K562 (cell line): ENCODE results near the gene SND1. TPM values are rescaled to one million over a fixed set of nuclear protein-coding genes. Genes with fewer than 3 reads are reported as not detected.
A peak's percentile ranks its signal among the peaks of the same experiment; 100 is the strongest.

ENCODE experiments used
- ATAC-seq: fragments of 200-7000 bp; cut with Tn5 transposase; 3 replicates; pipeline ENCODE4 v1.9.1; 2020; ENCODE audit warnings: moderate library complexity
- BruUV-seq: library from RNA; stranded (reverse); fragments of 400-500 nt; replicated peaks from 2 replicates; lab custom pipeline; 2021; lab: Mats Ljungman, UMichigan
- CTCF ChIA-PET: fragments of 300-600 bp; formaldehyde crosslinking; extraction: SDS; loops from one replicate; lab custom pipeline; 2021; ENCODE audit warnings: low intra/inter-chr PET ratio; lab: Yijun Ruan, JAX
- POLR2A ChIA-PET: fragments of 300-600, 350-650 bp; sonication (Branson Sonifier 250); formaldehyde crosslinking; extraction: SDS; loops from one replicate; lab custom pipeline; 2021; ENCODE audit warnings: antibody characterized with exemption, inconsistent platforms; lab: Yijun Ruan, JAX
- DNase-seq, 4 experiments: peaks; one replicate each; pipeline versions ENCODE4 v3.0.0 to v3.0.0-alpha.2; 2011 to 2018; ENCODE audit warnings: low spot score in 3 of 4, mixed read lengths in 3 of 4; ENCODE audit errors: extremely low read depth in 1 of 4
- FAIRE-seq: peaks from 2 replicates; lab custom pipeline; 2011; peaks lifted over from hg19 to GRCh38; lab: Jason Lieb, UNC
- H2AFZ ChIP-seq: 2 replicates; pipeline ENCODE4 v1.6.0; 2011; ENCODE audit warnings: low read depth, low read length, control low read depth, inconsistent platforms
- H3K27ac ChIP-seq: fragments of 200-600 bp; 3 replicates; pipeline ENCODE4 v1.8.0; 2011; ENCODE audit warnings: low read depth, mild to moderate bottlenecking, control low read depth, inconsistent platforms, low read length, moderate library complexity, mixed read lengths; ENCODE audit errors: extremely low read depth
- H3K27me3 ChIP-seq, 2 experiments: fragments of 300-600 bp in 1 of 2; 2 replicates in 1 of 2; 3 replicates in 1 of 2; pipeline versions ENCODE4 v1.6.0 to v1.8.0; 2011; ENCODE audit warnings: inconsistent platforms in 2 of 2, low read length in 2 of 2, mild to moderate bottlenecking in 1 of 2, mixed read lengths in 1 of 2, moderate library complexity in 1 of 2; ENCODE audit not compliant: control insufficient read depth in 2 of 2, insufficient read depth in 2 of 2
- H3K36me3 ChIP-seq: fragments of 300-600 bp; 3 replicates; pipeline ENCODE4 v1.8.0; 2011; ENCODE audit warnings: mild to moderate bottlenecking, low read length, inconsistent platforms; ENCODE audit not compliant: control insufficient read depth, insufficient read depth
- H3K4me1 ChIP-seq, 2 experiments: fragments of 200-600 bp in 1 of 2; replicated peaks in 1 of 2; 2 replicates in 1 of 2; 3 replicates in 1 of 2; pipeline versions ENCODE4 v1.5.1 to v1.8.0; 2011; ENCODE audit warnings: inconsistent platforms in 2 of 2, low read length in 2 of 2, mild to moderate bottlenecking in 1 of 2, mixed read lengths in 1 of 2, moderate library complexity in 1 of 2; ENCODE audit not compliant: control insufficient read depth in 2 of 2, insufficient read depth in 2 of 2
- H3K4me2 ChIP-seq: 2 replicates; pipeline ENCODE4 v1.6.1; 2011; ENCODE audit warnings: low read length, control low read depth, inconsistent platforms, mixed read lengths; ENCODE audit not compliant: insufficient read depth
- H3K4me3 ChIP-seq: fragments of 200-600 bp; sonication (generic), shearing (Covaris generic); 2 replicates; pipeline ENCODE4 v1.5.1; 2016; ENCODE audit warnings: control low read depth, inconsistent platforms
- H3K79me2 ChIP-seq: fragments of 200-600 bp; 3 replicates; pipeline ENCODE4 v1.8.0; 2011; ENCODE audit warnings: low read length, inconsistent platforms; ENCODE audit not compliant: control insufficient read depth, insufficient read depth
- H3K9ac ChIP-seq, 2 experiments: 2 replicates each; pipeline versions ENCODE4 v1.6.0 to v1.6.1; 2011; ENCODE audit warnings: low read depth in 2 of 2, low read length in 2 of 2, control low read depth in 1 of 2, inconsistent platforms in 1 of 2, mild to moderate bottlenecking in 1 of 2, mixed read lengths in 1 of 2; ENCODE audit not compliant: insufficient read depth in 1 of 2
- H3K9me1 ChIP-seq: one replicate; pipeline ENCODE4 v1.6.0; 2011; ENCODE audit warnings: inconsistent platforms, mild to moderate bottlenecking, low read length, moderate library complexity; ENCODE audit not compliant: control insufficient read depth, insufficient read depth
- H3K9me3 ChIP-seq: replicated peaks from 2 replicates; pipeline ENCODE4 v1.5.1; 2011; ENCODE audit warnings: low read depth, low read length, inconsistent platforms; ENCODE audit not compliant: control insufficient read depth, insufficient read depth
- H4K20me1 ChIP-seq: replicated peaks from 2 replicates; pipeline ENCODE4 v1.6.1; 2011; ENCODE audit warnings: low read length, inconsistent platforms, mixed read lengths; ENCODE audit not compliant: control insufficient read depth, insufficient read depth
- ATF3 ChIP-seq, 2 experiments: fragments of 450-650 bp in 1 of 2; sonication (generic) in 1 of 2; formaldehyde crosslinking in 1 of 2; IDR thresholded peaks in 1 of 2; conservative IDR thresholded peaks in 1 of 2; 2 replicates each; pipeline versions ENCODE4 v1.6.1 to v1.8.1; 2016 to 2023; ENCODE audit warnings: mild to moderate bottlenecking in 2 of 2, moderate library complexity in 2 of 2, inconsistent platforms in 1 of 2, missing genetic modification reagents in 1 of 2
- ETV5 ChIP-seq: sonication (generic); formaldehyde crosslinking; IDR thresholded peaks from 2 replicates; pipeline ENCODE4 v1.4.0; 2020; ENCODE audit warnings: low read depth, mild to moderate bottlenecking, missing genetic modification reagents
- NBN ChIP-seq: fragments of 450-650 bp; IDR thresholded peaks from 2 replicates; pipeline ENCODE4 v1.6.1; 2016; ENCODE audit warnings: low read depth, mild to moderate bottlenecking
- WGBS: fragments of 100-300 bp; shearing (Covaris generic); methylation state at CpG from one replicate; pipeline ENCODE4 v1.1.6; 2016; ENCODE audit warnings: low coverage, mixed read lengths; ENCODE audit not compliant: insufficient coverage; ENCODE audit errors: missing lambda C conversion rate; 5-methylcytosine and 5-hydroxymethylcytosine counted together
- in situ Hi-C: fragments of 300-500 bp; cut with MboI; formaldehyde crosslinking; loops from 4 replicates; pipeline ENCODE4 v1.15.0; 2018; ENCODE audit warnings: inconsistent platforms, mixed read lengths
- intact Hi-C: fragments of 100-400 bp; cut with micrococcal nuclease; formaldehyde crosslinking; loops from 2 replicates; pipeline ENCODE4 v1.14.2; 2022
- polyA plus RNA-seq, 8 experiments: library from polyadenylated mRNA; depleted of rRNA in 4 of 8; stranded (reverse) in 5 of 8; unstranded in 3 of 8; fragments of >200 nt; fragmentation: Nextera tagmentation in 2 of 8; fragmentation: Illumina TruSeq in 1 of 8; extraction: Ambion mirVana in 2 of 8; extraction: Trizol in 1 of 8; gene quantifications; 2 replicates each; pipeline versions ENCODE4 v1.2.1 to v1.2.3, GENCODE V29; 2011 to 2014; ENCODE audit warnings: inconsistent platforms in 1 of 8, missing spikeins in 1 of 8
- total RNA-seq, 7 experiments: library from RNA; depleted of rRNA in 6 of 7; stranded (reverse); fragments of >200 nt in 6 of 7; fragmentation: Illumina TruSeq in 2 of 7; extraction: Trizol in 2 of 7; gene quantifications; 2 replicates each; pipeline versions ENCODE4 v1.2.1 to v1.2.3, GENCODE V29; 2011 to 2021; ENCODE audit warnings: low replicate concordance in 1 of 7
- TF ChIP-seq, protein P1 (sequence below), 2 experiments: IDR thresholded peaks; 2 replicates each; pipeline ENCODE4 v1.6.1; 2011; ENCODE audit warnings: borderline replicate concordance in 1 of 2, control low read depth in 1 of 2, low read depth in 1 of 2, low read length in 1 of 2, mild to moderate bottlenecking in 1 of 2, mixed read lengths in 1 of 2, moderate library complexity in 1 of 2; ENCODE audit not compliant: insufficient read depth in 1 of 2, insufficient read length in 1 of 2, poor library complexity in 1 of 2, severe bottlenecking in 1 of 2; ENCODE audit errors: extremely low read depth in 1 of 2
- TF ChIP-seq, protein P2 (sequence below), 2 experiments: fragments of 200-800 bp in 1 of 2; sonication (Bioruptor generic) in 1 of 2; sonication (generic) in 1 of 2; formaldehyde crosslinking in 1 of 2; IDR thresholded peaks in 1 of 2; conservative IDR thresholded peaks in 1 of 2; 2 replicates each; pipeline versions ENCODE4 v1.5.0 to v1.6.1; 2016 to 2020; ENCODE audit warnings: missing compliant biosample characterization in 1 of 2, missing genetic modification characterization in 1 of 2, missing genetic modification reagents in 1 of 2

Gene SND1
- total and polyA plus RNA-seq, 9 of the 15 experiments (the other 6 are each of a cell fraction or from before 2014, with no cell fraction given), result 46.5 to 307 (median 191) TPM

DNA sequence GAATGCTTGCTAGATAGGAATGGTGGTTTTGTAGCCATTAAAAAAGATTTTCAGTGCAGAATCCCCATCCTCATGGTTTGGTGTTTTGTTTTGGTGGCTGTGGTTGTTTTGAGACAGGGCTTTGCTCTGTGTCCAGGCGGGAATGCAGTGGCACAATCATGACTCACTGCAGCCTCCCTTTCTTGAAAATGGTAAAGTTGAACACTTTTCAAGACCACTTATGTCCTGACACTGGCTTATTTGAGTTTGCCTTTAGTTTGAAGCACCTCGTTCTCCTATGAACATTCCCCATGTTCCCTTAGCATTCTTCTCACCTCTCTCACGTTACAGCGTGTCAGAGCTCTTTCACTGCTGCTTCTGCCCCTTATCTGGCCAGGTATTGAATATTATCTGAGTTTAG, 239.2 kb downstream of the SND1 start:
- POLR2A ChIA-PET, result interaction anchor here (0.6 to 2.1 kb wide), 7 partner anchors 8 to 120 kb away, joined by 3 to 13 read pairs (median 4); no protein-coding TSS in a partner anchor
- no TSS peak for BruUV-seq

More for the DNA sequence above, 239.2 kb downstream of the SND1 start:
- TF ChIP-seq NBN (no peak), ETV5 (CRISPR knock-in tag) (peak; percentile 58; the same call in 1 of the 2 replicates), ATF3 (IDR thresholded peaks at IDR 0.05) (0 out of 2 replicates have a peak, but pooled peaks have one; percentile 18), ATF3 (CRISPR knock-in tag; conservative IDR thresholded peaks at IDR 0.05) (no peak)
- TF ChIP-seq, protein P1, sequence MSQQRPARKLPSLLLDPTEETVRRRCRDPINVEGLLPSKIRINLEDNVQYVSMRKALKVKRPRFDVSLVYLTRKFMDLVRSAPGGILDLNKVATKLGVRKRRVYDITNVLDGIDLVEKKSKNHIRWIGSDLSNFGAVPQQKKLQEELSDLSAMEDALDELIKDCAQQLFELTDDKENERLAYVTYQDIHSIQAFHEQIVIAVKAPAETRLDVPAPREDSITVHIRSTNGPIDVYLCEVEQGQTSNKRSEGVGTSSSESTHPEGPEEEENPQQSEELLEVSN (IDR thresholded peaks at IDR 0.05; ENCODE audit: borderline replicate concordance in 1 of 2, extremely low read depth in 1 of 2, insufficient read depth in 1 of 2, insufficient read length in 1 of 2, low read depth in 1 of 2, low read length in 1 of 2, poor library complexity in 1 of 2, severe bottlenecking in 1 of 2), result peak in 1 of 2 experiments; percentile 17
- TF ChIP-seq, protein P2, sequence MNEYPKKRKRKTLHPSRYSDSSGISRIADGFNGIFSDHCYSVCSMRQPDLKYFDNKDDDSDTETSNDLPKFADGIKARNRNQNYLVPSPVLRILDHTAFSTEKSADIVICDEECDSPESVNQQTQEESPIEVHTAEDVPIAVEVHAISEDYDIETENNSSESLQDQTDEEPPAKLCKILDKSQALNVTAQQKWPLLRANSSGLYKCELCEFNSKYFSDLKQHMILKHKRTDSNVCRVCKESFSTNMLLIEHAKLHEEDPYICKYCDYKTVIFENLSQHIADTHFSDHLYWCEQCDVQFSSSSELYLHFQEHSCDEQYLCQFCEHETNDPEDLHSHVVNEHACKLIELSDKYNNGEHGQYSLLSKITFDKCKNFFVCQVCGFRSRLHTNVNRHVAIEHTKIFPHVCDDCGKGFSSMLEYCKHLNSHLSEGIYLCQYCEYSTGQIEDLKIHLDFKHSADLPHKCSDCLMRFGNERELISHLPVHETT (CRISPR knock-in tag; conservative IDR thresholded peaks at IDR 0.05 in 1 of 2, IDR thresholded peaks at IDR 0.05 in 1 of 2), result no peak
- Histone ChIP-seq H3K4me3 (no peak overlapping the region), H3K4me1 (peaks cover 43 to 80% of the 10 kb centered on the region in 2 experiments), H3K27ac (no peak overlapping the region; the same call in 2 of the 3 replicates), H3K9me3 (no peaks in the 10 kb centered on the region), H3K4me2 (no peak overlapping the region), H3K9ac (no peak overlapping the region), H4K20me1 (peaks cover 11% of the 10 kb centered on the region), H2AFZ (no peak overlapping the region), H3K79me2 (peaks cover 44% of the 10 kb centered on the region), H3K36me3 (peaks cover 59% of the 10 kb centered on the region), H3K9me1 (peaks cover 11% of the 10 kb centered on the region), H3K27me3 (no peaks in the 10 kb centered on the region)
- FAIRE-seq (no peak), ATAC-seq (no peak), DNase-seq (no peak)
- in situ Hi-C loops, result no loop called here
- CTCF ChIA-PET, result no interaction called here
- intact Hi-C loops, result loop anchor here (5.0 kb wide), 3 partner anchors 94 to 239 kb away; partner anchors contain the start of gene SND1
- 55% methylated on average over 4 of the region's 4 CpGs for WGBS
